Dendritic cell treated with granulocyte-macrophage colony-stimulating factor and Interleukin-4, amounts not matched to agents 40 ng/mL and 50 ng/mL, for 4 days (primary cell): ENCODE measurements around the gene DAPP1.
A peak's percentile ranks its signal among the peaks of the same experiment; 100 is the strongest.

Experiments
- H3K27ac Mint-ChIP-seq: one replicate; pipeline ENCODE4 v1.8.0; 2022; ENCODE audit warnings: mild to moderate bottlenecking, mixed read lengths
- H3K27me3 Mint-ChIP-seq: one replicate; pipeline ENCODE4 v1.8.0; 2022; ENCODE audit warnings: mild to moderate bottlenecking, mixed read lengths
- H3K36me3 Mint-ChIP-seq: one replicate; pipeline ENCODE4 v1.8.0; 2022; ENCODE audit warnings: low read depth, mixed read lengths
- H3K4me1 Mint-ChIP-seq: one replicate; pipeline ENCODE4 v1.8.0; 2022; ENCODE audit warnings: low read depth, mixed read lengths
- H3K4me3 Mint-ChIP-seq: one replicate; pipeline ENCODE4 v1.8.0; 2022; ENCODE audit warnings: mild to moderate bottlenecking, moderate library complexity, mixed read lengths
- H3K9me3 Mint-ChIP-seq: one replicate; pipeline ENCODE4 v1.8.0; 2022; ENCODE audit warnings: mixed read lengths
- intact Hi-C: fragments of 100-400 bp; cut with micrococcal nuclease; formaldehyde crosslinking; loops from one replicate; pipeline ENCODE4 v1.15.0; 2022

Gene DAPP1

GRCh38 chr4:99876946-99877345, 60.3 kb downstream of the DAPP1 start:
- Mint-ChIP-seq H3K4me1 (no peaks in the 10 kb centered on the region), H3K36me3 (peaks cover 74% of the 10 kb centered on the region), H3K4me3 (no peak overlapping the region), H3K27me3 (no peaks in the 10 kb centered on the region), H3K27ac (no peak overlapping the region), H3K9me3 (no peaks in the 10 kb centered on the region)
- intact Hi-C loops: no loop called here

- H3K27me3 Mint-ChIP-seq: no peaks in the 10 kb centered on the region
- intact Hi-C loops: no loop called here
- H3K9me3 Mint-ChIP-seq: no peaks in the 10 kb centered on the region
- no peaks in the 10 kb centered on the region for H3K4me1 Mint-ChIP-seq
- H3K4me3 Mint-ChIP-seq: no peak overlapping the region
- peaks cover 67% of the 10 kb centered on the region for H3K36me3 Mint-ChIP-seq
- H3K27ac Mint-ChIP-seq: no peak overlapping the region
Observed at GRCh38 chr4:99878604-99879003, 62.0 kb downstream of the DAPP1 start.

- Mint-ChIP-seq H3K4me1 (no peaks in the 10 kb centered on the region), H3K27ac (no peak overlapping the region), H3K36me3 (peaks cover 64% of the 10 kb centered on the region), H3K9me3 (no peaks in the 10 kb centered on the region), H3K4me3 (no peak overlapping the region), H3K27me3 (no peaks in the 10 kb centered on the region)
- intact Hi-C loops: no loop called here
Observed at GRCh38 chr4:99879458-99879857, 62.8 kb downstream of the DAPP1 start.

GRCh38 chr4:99885063-99885664, 68.5 kb downstream of the DAPP1 start:
- peaks cover 48% of the 10 kb centered on the region for H3K36me3 Mint-ChIP-seq

GRCh38 chr4:99885687-99886086, 69.1 kb downstream of the DAPP1 start:
- Mint-ChIP-seq H3K27me3 (no peaks in the 10 kb centered on the region), H3K9me3 (no peaks in the 10 kb centered on the region), H3K4me1 (peaks cover 5% of the 10 kb centered on the region), H3K4me3 (no peak overlapping the region), H3K27ac (no peak overlapping the region), H3K36me3 (peaks cover 43% of the 10 kb centered on the region)
- intact Hi-C loops: loop anchor here (1.0 kb wide), 1 partner anchor 73 kb away; no protein-coding TSS in a partner anchor

More at GRCh38 chr4:99885063-99885664, 68.5 kb downstream of the DAPP1 start:
- Mint-ChIP-seq H3K27ac (no peak overlapping the region), H3K4me1 (peaks cover 5% of the 10 kb centered on the region), H3K9me3 (no peaks in the 10 kb centered on the region), H3K27me3 (no peaks in the 10 kb centered on the region), H3K4me3 (no peak overlapping the region)
- intact Hi-C loops: loop anchor here (1.0 kb wide), 1 partner anchor 73 kb away; no protein-coding TSS in a partner anchor

- Mint-ChIP-seq H3K4me3 (no peak overlapping the region), H3K27ac (no peak overlapping the region), H3K36me3 (peaks cover 41% of the 10 kb centered on the region), H3K27me3 (no peaks in the 10 kb centered on the region), H3K4me1 (peaks cover 8% of the 10 kb centered on the region), H3K9me3 (no peaks in the 10 kb centered on the region)
- intact Hi-C loops: no loop called here
Observed at GRCh38 chr4:99886146-99886545, 69.5 kb downstream of the DAPP1 start.

- H3K4me1 Mint-ChIP-seq: peaks cover 15% of the 10 kb centered on the region
- intact Hi-C loops: no loop called here
- H3K36me3 Mint-ChIP-seq: peaks cover 43% of the 10 kb centered on the region
- no peaks in the 10 kb centered on the region for H3K9me3 Mint-ChIP-seq
- H3K4me3 Mint-ChIP-seq: no peak overlapping the region
- H3K27me3 Mint-ChIP-seq: no peaks in the 10 kb centered on the region
- no peak overlapping the region for H3K27ac Mint-ChIP-seq
Observed at GRCh38 chr4:99887837-99888236, 71.2 kb downstream of the DAPP1 start.

GRCh38 chr4:99891351-99891750, 74.7 kb downstream of the DAPP1 start:
- Mint-ChIP-seq H3K9me3 (no peaks in the 10 kb centered on the region), H3K27me3 (no peaks in the 10 kb centered on the region), H3K4me1 (peaks cover 33% of the 10 kb centered on the region), H3K27ac (no peak overlapping the region), H3K4me3 (no peak overlapping the region), H3K36me3 (peaks cover 35% of the 10 kb centered on the region)
- intact Hi-C loops: loop anchor here (5.0 kb wide), 2 partner anchors 34 to 804 kb away; partner anchors contain the start of gene ADH5

GRCh38 chr4:99893029-99893428, 76.4 kb downstream of the DAPP1 start:
- Mint-ChIP-seq H3K27me3 (no peaks in the 10 kb centered on the region), H3K27ac (peak overlapping the region; percentile 96), H3K4me3 (peak overlapping the region; percentile 97), H3K9me3 (no peaks in the 10 kb centered on the region), H3K4me1 (peaks cover 33% of the 10 kb centered on the region), H3K36me3 (peaks cover 27% of the 10 kb centered on the region)
- intact Hi-C loops: loop anchor here (5.0 kb wide), 2 partner anchors 36 to 806 kb away; partner anchors contain the start of gene ADH5

GRCh38 chr4:99893839-99894160, 77.2 kb downstream of the DAPP1 start:
- Mint-ChIP-seq H3K4me3 (peak overlapping the region; percentile 97), H3K36me3 (peaks cover 27% of the 10 kb centered on the region), H3K4me1 (peaks cover 33% of the 10 kb centered on the region), H3K27ac (peak overlapping the region; percentile 96), H3K9me3 (no peaks in the 10 kb centered on the region), H3K27me3 (no peaks in the 10 kb centered on the region)
- intact Hi-C loops: loop anchor here (1.0 to 5.0 kb wide), 4 partner anchors 36 to 806 kb away; partner anchors contain the start of genes ADH5 and H2AZ1

GRCh38 chr4:99894161-99894997, 77.8 kb downstream of the DAPP1 start, which contains the start of gene LAMTOR3:
Gene LAMTOR3, minus strand, starts transcription at chr4:99894427. Its CDS starts 464 bp downstream, at chr4:99893963.
- peaks cover 31% of the 10 kb centered on the region for H3K4me1 Mint-ChIP-seq
- H3K4me3 Mint-ChIP-seq: peak within 1 kb of the TSS; percentile 97
- peaks cover 24% of the 10 kb centered on the region for H3K36me3 Mint-ChIP-seq
- H3K27ac Mint-ChIP-seq: peak within 1 kb of the TSS; percentile 96
- intact Hi-C loops: loop anchor here (1.0 to 5.0 kb wide), 4 partner anchors 37 to 807 kb away; partner anchors contain the start of genes ADH5 and H2AZ1
- H3K27me3 Mint-ChIP-seq: no peaks in the 10 kb centered on the region
- no peaks in the 10 kb centered on the region for H3K9me3 Mint-ChIP-seq

- H3K27me3 Mint-ChIP-seq: no peaks in the 10 kb centered on the region
- H3K4me3 Mint-ChIP-seq: no peak overlapping the region
Observed at GRCh38 chr4:99894998-99895397, 78.4 kb downstream of the DAPP1 start.

GRCh38 chr4:99915449-99915848, 98.8 kb downstream of the DAPP1 start:
- H3K27me3 Mint-ChIP-seq: no peaks in the 10 kb centered on the region
- no peak overlapping the region for H3K4me3 Mint-ChIP-seq
- intact Hi-C loops: no loop called here
- no peak overlapping the region for H3K27ac Mint-ChIP-seq
- no peaks in the 10 kb centered on the region for H3K4me1 Mint-ChIP-seq
- peaks cover 8% of the 10 kb centered on the region for H3K9me3 Mint-ChIP-seq
- H3K36me3 Mint-ChIP-seq: peaks cover 79% of the 10 kb centered on the region

More at GRCh38 chr4:99894998-99895397, 78.4 kb downstream of the DAPP1 start:
- H3K9me3 Mint-ChIP-seq: no peaks in the 10 kb centered on the region
- peaks cover 28% of the 10 kb centered on the region for H3K4me1 Mint-ChIP-seq
- intact Hi-C loops: loop anchor here (1.0 to 5.0 kb wide), 4 partner anchors 38 to 808 kb away; partner anchors contain the start of genes ADH5 and H2AZ1
- peak overlapping the region; percentile 96 for H3K27ac Mint-ChIP-seq
- peaks cover 21% of the 10 kb centered on the region for H3K36me3 Mint-ChIP-seq

- H3K9me3 Mint-ChIP-seq: peaks cover 8% of the 10 kb centered on the region
- no peak overlapping the region for H3K4me3 Mint-ChIP-seq
- no peaks in the 10 kb centered on the region for H3K27me3 Mint-ChIP-seq
- H3K4me1 Mint-ChIP-seq: no peaks in the 10 kb centered on the region
- intact Hi-C loops: no loop called here
- H3K36me3 Mint-ChIP-seq: peaks cover 79% of the 10 kb centered on the region
- no peak overlapping the region for H3K27ac Mint-ChIP-seq
Observed at GRCh38 chr4:99917575-99917974, 100.9 kb downstream of the DAPP1 start.
